ENCODE results near the gene ANXA2. TPM values are rescaled to one million over a fixed set of nuclear protein-coding genes. Genes with fewer than 3 reads are reported as not detected.

Gene ANXA2
- total RNA-seq, 2 donors from 2014 or later = 265 to 341 TPM

DNA sequence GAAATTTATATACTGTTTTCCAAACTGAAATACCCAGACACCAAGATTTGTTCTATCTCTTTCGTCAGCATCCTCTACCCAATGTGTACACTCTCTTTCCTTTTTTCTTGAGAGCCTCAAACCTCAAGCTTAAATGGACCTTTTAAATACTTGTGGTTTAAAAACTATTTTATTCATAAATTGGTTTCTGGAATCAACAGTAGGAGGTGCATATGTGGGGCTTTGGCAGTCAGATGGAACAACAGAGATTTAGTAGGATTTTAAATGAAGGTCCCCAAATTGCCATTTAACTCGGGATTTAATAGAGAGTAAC is 33.2 kb downstream of the ANXA2 start:
- ATAC-seq = no peak
- WGBS, 2 donors = 87 to 89% methylated on average over 2 of the region's 2 CpGs
- Histone ChIP-seq H3K9me3 (no peaks in the 10 kb centered on the region), H3K27ac (no peak overlapping the region), H3K4me1 (peaks cover 9% of the 10 kb centered on the region), H3K36me3 (replicated peaks in 1 of 2; ENCODE audit: insufficient read depth in 1 of 2, low read depth in 2 of 2) (peaks cover 0 to 9% of the 10 kb centered on the region in 2 donors), H3K27me3 (no peaks in the 10 kb centered on the region), H3K4me3 (no peak overlapping the region)
- DNase-seq = no peak
- intact Hi-C loops (cut with DNase I) = no loop called here
- TF ChIP-seq POLR2A (IDR thresholded peaks at IDR 0.05) = no peak
- TF ChIP-seq, protein P1, sequence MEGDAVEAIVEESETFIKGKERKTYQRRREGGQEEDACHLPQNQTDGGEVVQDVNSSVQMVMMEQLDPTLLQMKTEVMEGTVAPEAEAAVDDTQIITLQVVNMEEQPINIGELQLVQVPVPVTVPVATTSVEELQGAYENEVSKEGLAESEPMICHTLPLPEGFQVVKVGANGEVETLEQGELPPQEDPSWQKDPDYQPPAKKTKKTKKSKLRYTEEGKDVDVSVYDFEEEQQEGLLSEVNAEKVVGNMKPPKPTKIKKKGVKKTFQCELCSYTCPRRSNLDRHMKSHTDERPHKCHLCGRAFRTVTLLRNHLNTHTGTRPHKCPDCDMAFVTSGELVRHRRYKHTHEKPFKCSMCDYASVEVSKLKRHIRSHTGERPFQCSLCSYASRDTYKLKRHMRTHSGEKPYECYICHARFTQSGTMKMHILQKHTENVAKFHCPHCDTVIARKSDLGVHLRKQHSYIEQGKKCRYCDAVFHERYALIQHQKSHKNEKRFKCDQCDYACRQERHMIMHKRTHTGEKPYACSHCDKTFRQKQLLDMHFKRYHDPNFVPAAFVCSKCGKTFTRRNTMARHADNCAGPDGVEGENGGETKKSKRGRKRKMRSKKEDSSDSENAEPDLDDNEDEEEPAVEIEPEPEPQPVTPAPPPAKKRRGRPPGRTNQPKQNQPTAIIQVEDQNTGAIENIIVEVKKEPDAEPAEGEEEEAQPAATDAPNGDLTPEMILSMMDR (IDR thresholded peaks at IDR 0.05) = no peak

DNA sequence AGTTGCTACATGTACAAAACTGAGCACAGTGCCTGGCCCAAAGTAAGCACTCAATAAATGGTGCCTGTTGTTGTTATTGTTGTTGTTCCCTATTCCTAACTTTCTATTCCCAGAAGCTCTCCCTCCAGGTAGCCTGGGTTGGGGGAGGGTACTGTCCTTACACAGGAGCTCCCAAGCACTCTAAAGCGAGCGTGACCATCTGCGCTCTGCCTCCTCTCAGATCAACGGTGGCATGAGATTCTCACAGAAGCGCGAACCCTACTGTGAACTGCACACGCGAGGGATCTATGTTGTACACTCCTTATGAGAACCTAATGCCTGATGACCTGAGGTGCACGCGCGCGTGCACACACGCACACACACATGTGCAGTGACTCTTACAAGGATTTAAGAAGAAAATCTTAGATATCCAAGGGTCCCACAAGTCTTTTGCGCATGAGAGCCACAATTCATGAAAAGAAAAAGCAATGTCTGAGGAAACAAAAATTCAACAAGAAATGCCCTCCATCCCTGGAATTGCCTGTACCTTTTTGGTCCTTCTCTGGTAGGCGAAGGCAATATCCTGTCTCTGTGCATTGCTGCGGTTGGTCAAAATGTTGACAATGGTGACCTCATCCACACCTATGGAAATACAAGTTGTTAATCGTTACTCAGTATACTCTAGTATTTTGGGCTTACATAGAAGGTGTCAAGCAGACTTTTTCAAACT is 33.7 kb downstream of the ANXA2 start:
- 88 to 94% methylated on average over 16 to 17 of the region's 17 CpGs for WGBS, 2 donors
- H3K4me3 ChIP-seq = no peak overlapping the region
- no peak overlapping the region for H3K27ac ChIP-seq
- TF ChIP-seq, protein P1 (IDR thresholded peaks at IDR 0.05) = no peak
- TF ChIP-seq POLR2A (IDR thresholded peaks at IDR 0.05) = no peak
- H3K4me1 ChIP-seq = peaks cover 14% of the 10 kb centered on the region
- ATAC-seq (no peak), DNase-seq (no peak)
- peaks cover 0 to 9% of the 10 kb centered on the region in 2 donors for H3K36me3 ChIP-seq (replicated peaks in 1 of 2; ENCODE audit: insufficient read depth in 1 of 2, low read depth in 2 of 2)
- no peaks in the 10 kb centered on the region for H3K27me3 ChIP-seq
- intact Hi-C loops (cut with DNase I) = no loop called here
- H3K9me3 ChIP-seq = no peaks in the 10 kb centered on the region

DNA sequence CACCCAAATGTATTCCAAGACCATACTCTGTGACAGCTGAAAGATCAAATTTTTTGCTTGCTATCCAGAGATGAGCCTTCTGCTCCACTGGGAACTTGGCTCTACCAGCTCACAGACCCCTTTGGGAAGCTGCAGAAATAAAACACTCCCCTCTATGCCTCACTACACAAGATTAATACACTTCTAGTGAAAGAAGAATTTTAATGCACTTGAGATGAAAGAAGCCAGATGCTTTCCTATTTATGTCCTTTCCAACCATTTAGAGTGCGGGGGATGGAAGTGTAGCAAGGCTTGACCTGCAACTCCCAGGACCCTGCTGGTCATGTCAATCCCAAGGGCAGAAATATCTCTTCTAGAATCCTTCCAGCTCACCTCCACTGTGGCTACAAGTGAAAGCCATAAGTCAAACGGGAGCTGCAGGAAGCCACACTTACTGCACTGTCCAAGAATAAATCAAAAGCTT is 34.7 kb downstream of the ANXA2 start:
- ATAC-seq = no peak
- intact Hi-C loops (cut with DNase I) = no loop called here
- DNase-seq = no peak
- WGBS, 2 donors = 56 to 58% methylated on average over 2 of the region's 2 CpGs
- Histone ChIP-seq H3K27ac (no peak overlapping the region), H3K27me3 (no peaks in the 10 kb centered on the region), H3K4me1 (peaks cover 20% of the 10 kb centered on the region), H3K4me3 (no peak overlapping the region), H3K9me3 (no peaks in the 10 kb centered on the region), H3K36me3 (replicated peaks in 1 of 2; ENCODE audit: insufficient read depth in 1 of 2, low read depth in 2 of 2) (peaks cover 0 to 9% of the 10 kb centered on the region in 2 donors)
- TF ChIP-seq, protein P1 (IDR thresholded peaks at IDR 0.05) = no peak
- TF ChIP-seq POLR2A (IDR thresholded peaks at IDR 0.05) = no peak

DNA sequence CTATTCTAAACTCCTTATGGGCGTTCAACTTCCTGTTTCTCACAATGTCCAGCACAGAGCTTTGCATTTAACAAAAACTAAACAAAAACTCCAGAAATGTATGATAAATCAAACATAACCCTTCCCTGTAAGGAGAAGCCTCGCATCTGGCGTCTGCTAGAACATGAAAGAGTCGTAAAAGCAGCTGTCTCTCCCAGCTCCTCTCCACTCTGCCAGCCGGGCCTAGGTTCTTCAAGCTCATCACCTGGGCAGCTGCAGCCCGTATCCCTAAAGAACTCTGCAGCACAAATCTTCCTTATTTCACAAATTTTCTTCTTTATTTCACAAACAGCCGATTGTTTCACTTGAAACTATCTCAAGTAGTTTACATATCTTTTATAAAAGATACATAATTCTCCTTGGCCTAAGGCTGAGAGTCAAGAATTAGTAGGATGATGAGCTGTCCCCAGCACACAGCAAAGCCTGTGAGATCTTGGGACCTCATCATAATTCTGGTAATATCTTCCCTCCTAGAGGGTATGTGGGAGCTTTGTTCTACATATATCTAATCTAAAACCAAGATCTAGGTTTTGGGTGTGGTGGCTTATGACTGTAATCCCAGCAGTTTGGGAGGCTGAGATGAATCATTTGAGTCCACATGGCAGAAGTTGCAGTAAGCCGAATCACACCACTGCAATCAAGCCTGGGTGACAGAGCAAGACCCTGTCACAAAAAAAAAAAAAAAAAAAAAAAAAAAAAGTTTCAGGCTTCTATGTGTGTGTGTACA is 35.3 kb downstream of the ANXA2 start:
- no peak for DNase-seq
- Histone ChIP-seq H3K4me1 (peaks cover 20% of the 10 kb centered on the region), H3K27ac (peak overlapping the region in 1 of 4 donors; percentile 24), H3K27me3 (no peaks in the 10 kb centered on the region), H3K36me3 (replicated peaks in 1 of 2; ENCODE audit: insufficient read depth in 1 of 2, low read depth in 2 of 2) (peaks cover 0 to 9% of the 10 kb centered on the region in 2 donors), H3K4me3 (no peak overlapping the region), H3K9me3 (no peaks in the 10 kb centered on the region)
- ATAC-seq = no peak
- intact Hi-C loops (cut with DNase I) = no loop called here
- no peak for TF ChIP-seq POLR2A (IDR thresholded peaks at IDR 0.05)
- TF ChIP-seq, protein P1 (IDR thresholded peaks at IDR 0.05) = no peak
- 71 to 73% methylated on average over 8 of the region's 8 CpGs for WGBS, 2 donors
